Stomach (tissue), 9 donors: ENCODE data around the gene FAM161B. TPM values are rescaled to one million over a fixed set of nuclear protein-coding genes. Genes with fewer than 3 reads are reported as not detected.

ENCODE experiments used
- DNase-seq, 2 donors: peaks; one replicate each; pipeline versions ENCODE4 v3.0.0 to v3.0.0-alpha.2; 2013 to 2019
- H3K27ac ChIP-seq, 5 donors: fragments of 200-600 bp in 4 of 5; sonication (generic) in 4 of 5; one replicate each; pipeline ENCODE4 v1.5.1; 2013 to 2019; ENCODE audit warnings: mild to moderate bottlenecking in 1 of 5, moderate library complexity in 1 of 5
- H3K27me3 ChIP-seq, 3 donors: fragments of 200-600 bp; sonication (generic); one replicate each; pipeline ENCODE4 v1.5.1; 2017 to 2019; ENCODE audit warnings: mixed run types in 1 of 3
- H3K36me3 ChIP-seq, 4 donors: fragments of 200-600 bp; sonication (generic); 1 replicate in 3 of 4; 2 replicates in 1 of 4; pipeline ENCODE4 v1.5.1; 2016 to 2019
- H3K4me1 ChIP-seq, 4 donors: fragments of 200-600 bp; sonication (generic); one replicate each; pipeline ENCODE4 v1.5.1; 2016 to 2019
- H3K4me3 ChIP-seq, 4 donors: fragments of 200-600 bp; sonication (generic) in 3 of 4; one replicate each; pipeline ENCODE4 v1.5.1; 2016 to 2019; ENCODE audit warnings: mild to moderate bottlenecking in 1 of 4
- H3K9me3 ChIP-seq, 4 donors: fragments of 200-600 bp; sonication (generic); one replicate each; pipeline ENCODE4 v1.5.1; 2016 to 2019
- CTCF ChIP-seq, 7 experiments: fragments of 450-650 bp in 4 of 7; fragments of 200-600 bp in 3 of 7; sonication (generic) in 3 of 7; IDR thresholded peaks; one replicate each; pipeline ENCODE4 v1.5.1; 2016 to 2019; ENCODE audit warnings: antibody characterized with exemption in 7 of 7, control low read depth in 2 of 7, mild to moderate bottlenecking in 1 of 7
- EP300 ChIP-seq: sonication (generic); formaldehyde crosslinking; IDR thresholded peaks from one replicate; pipeline ENCODE4 v1.6.1; 2017; ENCODE audit warnings: antibody characterized with exemption
- POLR2A ChIP-seq, 4 donors: fragments of 450-650 bp; IDR thresholded peaks; one replicate each; pipeline ENCODE4 v1.6.1; 2016; ENCODE audit warnings: antibody characterized with exemption in 4 of 4, control low read depth in 2 of 4, mild to moderate bottlenecking in 1 of 4, moderate library complexity in 1 of 4
- POLR2AphosphoS5 ChIP-seq, 3 donors: sonication (generic); formaldehyde crosslinking; IDR thresholded peaks; one replicate each; pipeline ENCODE4 v1.6.1; 2016; ENCODE audit warnings: antibody characterized with exemption in 3 of 3
- WGBS, 5 donors: extraction: QIAGEN DNeasy Blood & Tissue Kit in 3 of 5; methylation state at CpG; one replicate each; pipeline versions ENCODE4 v1.1.5 to v1.1.7; 2013 to 2018; 5-methylcytosine and 5-hydroxymethylcytosine counted together
- intact Hi-C: fragments of 100-400 bp; cut with DNase I; formaldehyde crosslinking; loops from one replicate; pipeline ENCODE4 v1.15.1; 2023; ENCODE audit warnings: low total_unique reads
- polyA plus RNA-seq, 3 donors: library from polyadenylated mRNA; stranded (reverse); fragments of 200-250 nt; gene quantifications; one replicate each; pipeline ENCODE4 v1.2.3, GENCODE V29; 2013
- small RNA-seq, 4 donors: library from RNA; depleted of rRNA; stranded (forward); fragments of <200 nt; gene quantifications; one replicate each; pipeline ENCODE3, GENCODE V24; 2016
- total RNA-seq, 5 donors: library from RNA; depleted of rRNA; stranded (reverse); fragments of >200 nt; gene quantifications; one replicate each; pipeline versions ENCODE4 v1.1.0 to v1.2.3, GENCODE V29; 2014 to 2016
- donor health status: healthy with polysubstance abuse.
- donor health status: Bipolar disorder and iron deficiency.
- donor health status: healthy.

FAM161B gene
- total and polyA plus RNA-seq, 8 donors: 0.58 to 5.4 (median 2.1) TPM; not detected in 1

GRCh38 chr14:73886449-73887317 lies 63.2 kb downstream of the FAM161B start, which contains the start of gene ZNF410:
Gene ZNF410 (plus strand): TSS chr14:73886859. CDS start chr14:73892176, 5,317 bp downstream.
- Histone ChIP-seq H3K27ac (peak within 1 kb of the TSS; percentile 87 to 99 (median 93)), H3K36me3 (peaks cover 0 to 5% (median 2%) of the 10 kb centered on the region in 4 donors), H3K9me3 (no peaks in the 10 kb centered on the region), H3K4me3 (peak within 1 kb of the TSS; percentile 78 to 86 (median 82)), H3K4me1 (peaks cover 21 to 60% (median 37%) of the 10 kb centered on the region in 4 donors), H3K27me3 (no peaks in the 10 kb centered on the region)
- no peak for TF ChIP-seq CTCF (IDR thresholded peaks at IDR 0.05)
- TF ChIP-seq POLR2A (IDR thresholded peaks at IDR 0.05): peak in 1 of 4 donors; percentile 43
- TF ChIP-seq EP300: no peak
- peak; percentile 86 to 91 (median 91) for TF ChIP-seq POLR2AphosphoS5 (IDR thresholded peaks at IDR 0.05)
- 0 to 1% (median 1%) methylated on average over 43 to 65 of the region's 65 CpGs for WGBS, 5 donors
- intact Hi-C loops: no loop called here
- DNase-seq: peak; percentile 94 to 98

GRCh38 chr14:73884438-73885190 lies 65.3 kb downstream of the FAM161B start:
- Histone ChIP-seq H3K4me3 (no peak overlapping the region), H3K27ac (peak overlapping the region in 1 of 5 donors; percentile 99), H3K9me3 (no peaks in the 10 kb centered on the region), H3K27me3 (no peaks in the 10 kb centered on the region), H3K4me1 (peaks cover 21 to 40% (median 31%) of the 10 kb centered on the region in 4 donors), H3K36me3 (peaks cover 0 to 11% (median 4%) of the 10 kb centered on the region in 4 donors)
- 69 to 77% (median 75%) methylated on average over 8 of the region's 8 CpGs for WGBS, 5 donors
- intact Hi-C loops: no loop called here
- TF ChIP-seq POLR2A (IDR thresholded peaks at IDR 0.05) (no peak), POLR2AphosphoS5 (IDR thresholded peaks at IDR 0.05) (no peak), CTCF (IDR thresholded peaks at IDR 0.05) (no peak), EP300 (no peak)
- no peak for DNase-seq

Small RNAs within 50 kb of the gene (small RNA-seq; reads per million reads assigned to genes)
- 0 reads per million in 4 donors for gene RF00019

Other genes with a start within 250 kb of the FAM161B start
- gene PNMA1, start 235.7 kb downstream of the FAM161B start, total RNA-seq: 10 to 100 TPM; 17.9 to 42.3 (median 19.3) TPM
- 10 to 100 TPM; 13.9 to 17.1 (median 15.6) TPM for gene PNMA1, start 235.7 kb downstream of the FAM161B start, polyA plus RNA-seq
- gene PTGR2, start 98.3 kb downstream of the FAM161B start, total RNA-seq: 10 to 100 TPM in 1 of 5 donors, 1 to 10 TPM in 3, under 1 TPM in 1; 0.58 to 17.0 (median 7.7) TPM
- gene PTGR2, start 98.3 kb downstream of the FAM161B start, polyA plus RNA-seq: 1 to 10 TPM; 4.5 to 5.5 (median 4.7) TPM
- gene ZNF410, start 63.2 kb downstream of the FAM161B start, total RNA-seq: 100 to 1,000 TPM in 1 of 5 donors, 10 to 100 TPM in 4; 44.8 to 183 (median 58.8) TPM
- 10 to 100 TPM; 21.4 to 35.4 (median 25.7) TPM for gene ZNF410, start 63.2 kb downstream of the FAM161B start, polyA plus RNA-seq
- 10 to 100 TPM; 10.5 to 83.0 (median 27.0) TPM for gene COQ6, start 208 bp upstream of the FAM161B start, total RNA-seq
- 10 to 100 TPM; 13.9 to 17.8 (median 15.7) TPM for gene COQ6, start 208 bp upstream of the FAM161B start, polyA plus RNA-seq
- 10 to 100 TPM in 4 of 5 donors, 1 to 10 TPM in 1; 9.1 to 58.3 (median 48.1) TPM for gene ENTPD5, start 69.2 kb upstream of the FAM161B start, total RNA-seq
- 1 to 10 TPM; 4.3 to 5.5 (median 5.0) TPM for gene ENTPD5, start 69.2 kb upstream of the FAM161B start, polyA plus RNA-seq
- gene BBOF1, start 69.3 kb upstream of the FAM161B start, total RNA-seq: 10 to 100 TPM in 1 of 5 donors, 1 to 10 TPM in 2, not detected in 2; 1.8 to 13.0 (median 2.0) TPM
- gene BBOF1, start 69.3 kb upstream of the FAM161B start, polyA plus RNA-seq: 1 to 10 TPM; 3.9 to 6.4 (median 4.1) TPM
- gene ALDH6A1, start 134.4 kb upstream of the FAM161B start, total RNA-seq: 10 to 100 TPM in 3 of 5 donors, 1 to 10 TPM in 2; 4.7 to 45.5 (median 23.9) TPM
- gene ALDH6A1, start 134.4 kb upstream of the FAM161B start, polyA plus RNA-seq: 10 to 100 TPM in 2 of 3 donors, 1 to 10 TPM in 1; 9.5 to 19.1 (median 14.8) TPM
- 10 to 100 TPM in 2 of 5 donors, 1 to 10 TPM in 2, under 1 TPM in 1; 0.87 to 16.7 (median 9.9) TPM for gene LIN52, start 134.9 kb upstream of the FAM161B start, total RNA-seq
- 1 to 10 TPM; 4.5 to 7.8 (median 6.0) TPM for gene LIN52, start 134.9 kb upstream of the FAM161B start, polyA plus RNA-seq